ENCODE results near the gene DLG2. TPM values are rescaled to one million over a fixed set of nuclear protein-coding genes. Genes with fewer than 3 reads are reported as not detected.

The DLG2 gene
- total and polyA plus RNA-seq, 2 of the 8 experiments (the other 6 are each of a cell fraction or from before 2014, with no cell fraction given), result 1.7 to 14.3 TPM

GRCh38 chr11:84297570-84297969 lies 1329.6 kb downstream of the DLG2 start:
- ChIA-PET POLR2A (ENCODE audit: partially characterized antibody) (no interaction called here), CTCF (ENCODE audit: partially characterized antibody) (no interaction called here)
- no peak overlapping the region for H2BK12ac ChIP-seq (ENCODE audit: low read depth, low read length)
- DNase-seq (ENCODE audit: low read depth in 1 of 2, low spot score in 2 of 2) (no peak), FAIRE-seq (no peak)
- H3K14ac ChIP-seq (ENCODE audit: insufficient read length), result no peak overlapping the region
- H3K27ac ChIP-seq (ENCODE audit: low read depth, low read length), result no peak overlapping the region
- H4K91ac ChIP-seq (replicated peaks; ENCODE audit: insufficient read length, low read length), result no peak overlapping the region
- H2BK15ac ChIP-seq (ENCODE audit: low read length), result no peak overlapping the region
- no peak overlapping the region for H3K23ac ChIP-seq (ENCODE audit: insufficient read length)
- no peaks in the 10 kb centered on the region for H3K9me3 ChIP-seq (ENCODE audit: insufficient read depth in 2 of 2, low read depth in 1 of 2, low read length in 1 of 2)
- H4K20me1 ChIP-seq (replicated peaks in 1 of 2; ENCODE audit: control insufficient read depth in 1 of 2, insufficient read depth in 2 of 2, low read length in 2 of 2), result no peaks in the 10 kb centered on the region
- H3K36me3 ChIP-seq (ENCODE audit: control insufficient read depth in 2 of 4, insufficient read depth in 4 of 4, low read length in 3 of 4), result no peaks in the 10 kb centered on the region
- TF ChIP-seq RFX5 (IDR thresholded peaks at IDR 0.05; ENCODE audit: borderline replicate concordance, low read depth, low read length), result no peak
- TF ChIP-seq, protein P1, sequence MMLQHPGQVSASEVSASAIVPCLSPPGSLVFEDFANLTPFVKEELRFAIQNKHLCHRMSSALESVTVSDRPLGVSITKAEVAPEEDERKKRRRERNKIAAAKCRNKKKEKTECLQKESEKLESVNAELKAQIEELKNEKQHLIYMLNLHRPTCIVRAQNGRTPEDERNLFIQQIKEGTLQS (IDR thresholded peaks at IDR 0.05; ENCODE audit: insufficient read depth, low read depth, low read length), result no peak
- no peak overlapping the region for H2BK5ac ChIP-seq (ENCODE audit: low read depth, low read length)
- no peak overlapping the region for H3K4me3 ChIP-seq (ENCODE audit: extremely low read depth in 1 of 4, insufficient read depth in 2 of 4, low read depth in 3 of 4, low read length in 4 of 4)
- H2BK120ac ChIP-seq (replicated peaks; ENCODE audit: low read depth, low read length), result no peak overlapping the region
- no peaks in the 10 kb centered on the region for H3K79me2 ChIP-seq (ENCODE audit: control insufficient read depth in 1 of 2, insufficient read depth in 2 of 2, low read length in 2 of 2)
- no peak overlapping the region for H4K8ac ChIP-seq (ENCODE audit: extremely low read depth, insufficient read depth, low read length)
- no peaks in the 10 kb centered on the region for H3K23me2 ChIP-seq (ENCODE audit: low read depth, low read length)
- H3K18ac ChIP-seq (ENCODE audit: extremely low read depth, low read length), result no peak overlapping the region
- no peak overlapping the region for H2AK5ac ChIP-seq (ENCODE audit: low read depth, low read length)
- WGBS, 2 experiments (ENCODE audit: extremely low coverage in 1 of 2, insufficient coverage in 1 of 2, insufficient read length in 1 of 2, insufficient replicate concordance in 2 of 2, low coverage in 1 of 2, low lambda C conversion rate in 2 of 2, missing lambda C conversion rate in 1 of 2), result 100% methylated on average over 2 of the region's 2 CpGs; no CpG with 5 or more reads in 1 of the 2 experiments
- H3K27me3 ChIP-seq (replicated peaks in 1 of 4; ENCODE audit: control insufficient read depth in 3 of 4, extremely low read depth in 1 of 4, insufficient read depth in 3 of 4, low read length in 3 of 4), result no peaks in the 10 kb centered on the region
- H3K9ac ChIP-seq (replicated peaks in 1 of 4; ENCODE audit: extremely low read depth in 1 of 4, low read depth in 3 of 4, low read length in 3 of 4), result no peak overlapping the region
- no peak overlapping the region for H3K56ac ChIP-seq (replicated peaks; ENCODE audit: insufficient read length, low read depth, low read length)
- H3K4ac ChIP-seq (replicated peaks; ENCODE audit: insufficient read length, low read depth, low read length), result no peak overlapping the region
- H2BK20ac ChIP-seq (ENCODE audit: low read length), result no peak overlapping the region
- no peak overlapping the region for H2AFZ ChIP-seq (ENCODE audit: low read length)
- H3K4me1 ChIP-seq (replicated peaks in 1 of 4; ENCODE audit: control insufficient read depth in 3 of 4, insufficient read depth in 4 of 4, low read length in 3 of 4), result no peaks in the 10 kb centered on the region
- H3K4me2 ChIP-seq (ENCODE audit: insufficient read depth in 1 of 2, low read depth in 2 of 2, low read length in 2 of 2), result no peak overlapping the region
- H4K5ac ChIP-seq (ENCODE audit: insufficient read length, low read depth, low read length), result no peak overlapping the region
- no peaks in the 10 kb centered on the region for H3K79me1 ChIP-seq (ENCODE audit: low read depth, low read length)
